OCI-LY7 (cell line): Measurements from ENCODE around the gene KCNN3. TPM values are rescaled to one million over a fixed set of nuclear protein-coding genes. Genes with fewer than 3 reads are reported as not detected.

ENCODE experiments used
- BruUV-seq: library from RNA; stranded (reverse); fragments of 400-500 nt; replicated peaks from 2 replicates; lab custom pipeline; 2021; lab: Mats Ljungman, UMichigan
- CTCF ChIA-PET: fragments of 300-600 bp; sonication (Branson Sonifier 250); formaldehyde crosslinking; loops from one replicate; lab custom pipeline; 2022; ENCODE audit warnings: antibody characterized with exemption; ENCODE audit not compliant: unreplicated experiment; lab: Charles Lee
- POLR2A ChIA-PET: fragments of 300-600 bp; sonication (Branson Sonifier 250); formaldehyde crosslinking; loops from one replicate; lab custom pipeline; 2022; ENCODE audit warnings: antibody characterized with exemption; lab: Charles Lee
- DNase-seq: peaks from one replicate; pipeline ENCODE4 v3.0.0-alpha.2; 2015; ENCODE audit warnings: low spot score
- H2AFZ ChIP-seq: fragments of 200-600 bp; sonication (generic), shearing (Covaris generic); 2 replicates; pipeline ENCODE4 v1.6.1; 2014; ENCODE audit warnings: mild to moderate bottlenecking, antibody characterized with exemption, low read length, moderate library complexity
- H3K27ac ChIP-seq: fragments of 200-600 bp; sonication (generic); 2 replicates; pipeline ENCODE4 v1.5.1; 2014; ENCODE audit warnings: mixed run types, low read depth, mild to moderate bottlenecking, moderate library complexity, low read length, inconsistent platforms; ENCODE audit not compliant: poor library complexity, severe bottlenecking
- H3K36me3 ChIP-seq: fragments of 200-600 bp; sonication (generic); 2 replicates; pipeline ENCODE4 v1.6.1; 2014; ENCODE audit warnings: mild to moderate bottlenecking, antibody characterized with exemption, low read length, moderate library complexity, mixed read lengths; ENCODE audit not compliant: insufficient read depth
- H3K4me1 ChIP-seq: fragments of 200-600 bp; sonication (generic); 2 replicates; pipeline ENCODE4 v1.5.1; 2014; ENCODE audit warnings: mild to moderate bottlenecking, low read length; ENCODE audit not compliant: insufficient read depth, poor library complexity, severe bottlenecking
- H3K4me2 ChIP-seq: fragments of 200-600 bp; sonication (generic); 2 replicates; pipeline ENCODE4 v1.6.1; 2014; ENCODE audit warnings: mild to moderate bottlenecking, low read length
- H3K4me3 ChIP-seq: fragments of 200-600 bp; sonication (generic); 2 replicates; pipeline ENCODE4 v1.5.1; 2014; ENCODE audit warnings: mild to moderate bottlenecking, low read depth, low read length; ENCODE audit not compliant: poor library complexity, severe bottlenecking
- H3K79me2 ChIP-seq: fragments of 200-600 bp; sonication (generic); 2 replicates; pipeline ENCODE4 v1.6.1; 2016; ENCODE audit warnings: low read depth, mild to moderate bottlenecking, low read length, moderate library complexity, mixed read lengths; ENCODE audit not compliant: insufficient read depth
- H3K9me2 ChIP-seq: fragments of 200-600 bp; sonication (generic); 2 replicates; pipeline ENCODE4 v1.6.1; 2016; ENCODE audit warnings: mild to moderate bottlenecking, low read length, mixed read lengths; ENCODE audit not compliant: insufficient read depth
- H3K9me3 ChIP-seq: fragments of 200-600 bp; sonication (generic); 2 replicates; pipeline ENCODE4 v1.6.1; 2014; ENCODE audit warnings: mild to moderate bottlenecking, mixed run types, low read length, mixed read lengths
- H4K20me1 ChIP-seq: fragments of 200-600 bp; sonication (generic); 2 replicates; pipeline ENCODE4 v1.6.1; 2014; ENCODE audit warnings: mild to moderate bottlenecking, antibody characterized with exemption, low read length, moderate library complexity, mixed read lengths; ENCODE audit not compliant: insufficient read depth
- EZH2phosphoT487 ChIP-seq: fragments of 200-600 bp; sonication (generic); IDR thresholded peaks from 2 replicates; pipeline ENCODE4 v1.6.1; 2018; ENCODE audit warnings: low read depth, borderline replicate concordance, mild to moderate bottlenecking, mixed run types, antibody characterized with exemption, low read length, moderate library complexity, mixed read lengths
- intact Hi-C: fragments of 100-400 bp; cut with micrococcal nuclease; formaldehyde crosslinking; loops from one replicate; pipeline ENCODE4 v1.10.0; 2022; ENCODE audit not compliant: unreplicated experiment
- total RNA-seq, 2 experiments: library from RNA; depleted of rRNA in 1 of 2; stranded (reverse); fragments of >200 nt in 1 of 2; shearing (Covaris generic) in 1 of 2; gene quantifications; 2 replicates each; pipeline ENCODE4 v1.2.3, GENCODE V29; 2014 to 2022
- TF ChIP-seq, protein P1 (sequence below): fragments of 200-600 bp; sonication (generic); conservative IDR thresholded peaks from 2 replicates; pipeline ENCODE4 v1.5.1; 2014; ENCODE audit warnings: mild to moderate bottlenecking, antibody characterized with exemption, low read length, moderate library complexity, mixed read lengths

KCNN3 gene
- total RNA-seq, 2 experiments from 2014 or later = 14.8 to 50.8 TPM

DNA sequence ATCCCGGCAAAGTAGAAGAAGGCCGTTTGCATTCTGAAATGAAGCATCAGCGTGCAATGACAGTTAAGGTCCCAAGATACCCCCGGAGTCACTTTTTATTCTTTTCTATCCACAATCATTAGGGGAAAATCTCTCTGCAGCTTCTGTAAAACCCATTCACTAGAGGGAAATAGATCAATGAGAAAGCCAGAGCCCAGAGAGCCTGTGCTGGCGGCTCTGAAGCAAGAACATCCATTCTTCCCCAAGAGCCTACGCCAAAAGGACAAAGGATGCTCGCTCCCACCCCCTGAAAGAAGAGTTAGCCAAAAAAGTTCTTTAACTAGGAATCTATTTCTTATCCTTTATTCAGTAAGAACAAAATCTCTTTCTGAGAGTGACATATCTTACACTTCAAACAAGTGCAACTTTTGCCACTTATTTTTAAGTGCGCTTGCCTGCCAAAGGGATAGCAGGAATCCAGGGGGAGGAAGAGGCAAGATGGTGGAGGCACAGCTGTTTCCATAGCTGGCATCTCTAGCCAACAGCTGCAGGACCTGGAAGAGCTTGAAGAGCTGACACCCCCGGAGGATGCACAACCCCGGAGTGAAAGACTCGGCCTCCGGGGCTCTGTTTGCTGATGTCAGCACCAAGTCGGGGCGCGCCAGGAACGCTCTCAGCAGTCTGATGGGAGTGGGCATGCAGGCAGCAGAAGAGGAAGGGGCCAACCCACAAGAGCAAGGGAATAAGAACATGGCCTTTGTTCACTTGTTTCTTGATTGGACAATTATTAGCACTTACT is 68.7 kb downstream of the KCNN3 start:
- Histone ChIP-seq H3K36me3 (peaks cover 17% of the 10 kb centered on the region; the same call in 1 of the 2 replicates), H2AFZ (no peak overlapping the region), H3K27ac (no peak overlapping the region), H3K9me3 (no peaks in the 10 kb centered on the region), H3K9me2 (no peaks in the 10 kb centered on the region), H3K4me3 (no peak overlapping the region), H4K20me1 (no peaks in the 10 kb centered on the region), H3K79me2 (peaks cover 4% of the 10 kb centered on the region; the same call in 1 of the 2 replicates), H3K4me2 (no peak overlapping the region), H3K4me1 (peaks cover 20% of the 10 kb centered on the region)
- BruUV-seq = no TSS peak
- intact Hi-C loops = no loop called here
- POLR2A ChIA-PET = no interaction called here
- CTCF ChIA-PET = no interaction called here
- no peak for DNase-seq
- TF ChIP-seq EZH2phosphoT487 = no peak
- TF ChIP-seq, protein P1, sequence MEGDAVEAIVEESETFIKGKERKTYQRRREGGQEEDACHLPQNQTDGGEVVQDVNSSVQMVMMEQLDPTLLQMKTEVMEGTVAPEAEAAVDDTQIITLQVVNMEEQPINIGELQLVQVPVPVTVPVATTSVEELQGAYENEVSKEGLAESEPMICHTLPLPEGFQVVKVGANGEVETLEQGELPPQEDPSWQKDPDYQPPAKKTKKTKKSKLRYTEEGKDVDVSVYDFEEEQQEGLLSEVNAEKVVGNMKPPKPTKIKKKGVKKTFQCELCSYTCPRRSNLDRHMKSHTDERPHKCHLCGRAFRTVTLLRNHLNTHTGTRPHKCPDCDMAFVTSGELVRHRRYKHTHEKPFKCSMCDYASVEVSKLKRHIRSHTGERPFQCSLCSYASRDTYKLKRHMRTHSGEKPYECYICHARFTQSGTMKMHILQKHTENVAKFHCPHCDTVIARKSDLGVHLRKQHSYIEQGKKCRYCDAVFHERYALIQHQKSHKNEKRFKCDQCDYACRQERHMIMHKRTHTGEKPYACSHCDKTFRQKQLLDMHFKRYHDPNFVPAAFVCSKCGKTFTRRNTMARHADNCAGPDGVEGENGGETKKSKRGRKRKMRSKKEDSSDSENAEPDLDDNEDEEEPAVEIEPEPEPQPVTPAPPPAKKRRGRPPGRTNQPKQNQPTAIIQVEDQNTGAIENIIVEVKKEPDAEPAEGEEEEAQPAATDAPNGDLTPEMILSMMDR = no peak

DNA sequence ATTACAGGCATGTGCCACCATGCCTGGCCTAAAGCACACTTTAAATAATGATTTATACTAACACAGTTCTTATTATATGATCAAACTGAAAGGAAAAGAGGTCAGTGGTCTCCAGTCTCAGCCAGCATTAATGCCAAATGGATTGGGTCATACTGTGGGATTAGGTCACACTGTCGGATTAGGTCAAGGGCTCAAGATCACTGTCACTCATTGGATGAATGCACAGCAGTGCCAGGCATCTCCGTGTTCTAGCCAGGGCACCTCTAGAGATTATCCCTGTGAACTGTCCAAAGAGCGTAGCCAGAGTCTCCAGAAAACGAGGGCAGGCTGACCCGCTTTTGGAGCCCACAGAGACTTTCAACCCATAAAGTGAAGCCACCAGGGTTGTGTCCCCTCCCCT is 70.9 kb downstream of the KCNN3 start:
- DNase-seq = no peak
- Histone ChIP-seq H3K4me3 (no peak overlapping the region), H3K9me2 (no peaks in the 10 kb centered on the region), H3K79me2 (no peaks in the 10 kb centered on the region), H3K4me2 (no peak overlapping the region), H2AFZ (no peak overlapping the region), H3K4me1 (peaks cover 13% of the 10 kb centered on the region), H3K36me3 (peaks cover 9% of the 10 kb centered on the region; the same call in 1 of the 2 replicates), H3K27ac (no peak overlapping the region), H4K20me1 (no peaks in the 10 kb centered on the region), H3K9me3 (no peaks in the 10 kb centered on the region)
- TF ChIP-seq EZH2phosphoT487 = no peak
- TF ChIP-seq, protein P1 = no peak
- no TSS peak for BruUV-seq
- CTCF ChIA-PET = no interaction called here
- intact Hi-C loops = no loop called here
- POLR2A ChIA-PET = no interaction called here

DNA sequence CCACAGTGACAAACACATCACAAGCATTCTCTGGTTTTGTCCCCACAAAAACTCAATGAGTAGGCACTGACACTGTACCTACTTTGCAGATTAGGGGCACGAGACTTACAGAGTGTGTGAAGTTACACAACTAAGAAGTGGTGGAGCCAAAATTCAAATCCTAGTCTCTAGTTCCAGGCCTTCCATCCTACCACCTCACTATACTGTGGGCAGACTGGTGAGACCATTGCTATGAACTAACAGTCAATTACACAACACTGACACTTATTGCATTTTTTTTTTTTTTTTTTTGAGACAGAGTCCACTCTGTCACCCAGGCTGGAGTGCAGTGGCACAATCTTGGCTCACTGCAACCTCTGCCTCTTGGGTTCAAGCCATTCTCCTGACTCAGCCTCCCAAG is 71.4 kb downstream of the KCNN3 start:
- Histone ChIP-seq H3K9me2 (no peaks in the 10 kb centered on the region), H2AFZ (no peak overlapping the region), H3K4me1 (peaks cover 8% of the 10 kb centered on the region), H3K27ac (no peak overlapping the region), H3K36me3 (peaks cover 14% of the 10 kb centered on the region; the same call in 1 of the 2 replicates), H3K9me3 (no peaks in the 10 kb centered on the region), H3K4me2 (no peak overlapping the region), H3K4me3 (no peak overlapping the region), H4K20me1 (no peaks in the 10 kb centered on the region), H3K79me2 (no peaks in the 10 kb centered on the region)
- no TSS peak for BruUV-seq
- POLR2A ChIA-PET = no interaction called here
- no peak for TF ChIP-seq EZH2phosphoT487
- TF ChIP-seq, protein P1 = no peak
- intact Hi-C loops = no loop called here
- CTCF ChIA-PET = no interaction called here
- DNase-seq = no peak
